ENCODE data around the gene PRPF38B. TPM values are rescaled to one million over a fixed set of nuclear protein-coding genes. Genes with fewer than 3 reads are reported as not detected.
A peak's percentile ranks its signal among the peaks of the same experiment; 100 is the strongest.

PRPF38B gene
- total RNA-seq, 2 donors from 2014 or later, result 28.3 to 29.3 TPM

DNA sequence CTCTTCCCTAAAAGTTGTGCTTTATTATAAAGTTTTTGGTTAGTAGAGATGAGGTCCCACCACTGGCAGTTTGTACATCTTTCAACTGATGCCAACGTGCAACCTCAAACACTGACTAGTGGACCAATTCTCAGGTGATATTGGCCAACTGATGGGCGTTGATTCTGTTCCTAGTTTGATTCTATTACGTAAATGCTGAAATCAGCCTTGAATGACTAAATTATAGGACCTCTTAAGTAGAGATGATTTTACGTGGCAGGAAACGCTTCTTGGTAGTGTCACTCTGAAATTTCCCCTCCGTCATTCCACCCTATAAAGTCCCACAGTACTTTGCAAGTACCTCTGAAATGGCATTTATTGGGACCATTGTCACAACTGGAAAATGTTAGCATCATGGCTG is 11.8 kb downstream of the PRPF38B start:
- intact Hi-C loops (cut with DNase I), result no loop called here
- Histone ChIP-seq H3K27ac (no peak overlapping the region), H3K4me1 (no peaks in the 10 kb centered on the region), H3K4me3 (no peak overlapping the region), H3K27me3 (no peaks in the 10 kb centered on the region), H3K36me3 (replicated peaks in 1 of 2; ENCODE audit: insufficient read depth in 1 of 2, low read depth in 2 of 2) (peaks cover 4 to 16% of the 10 kb centered on the region in 2 donors), H3K9me3 (no peaks in the 10 kb centered on the region)
- ATAC-seq (no peak), DNase-seq (no peak)
- WGBS, 2 donors, result 61 to 79% methylated on average over 6 of the region's 6 CpGs
- TF ChIP-seq POLR2A (IDR thresholded peaks at IDR 0.05), result no peak

GRCh38 chr1:108704496-108704895 is 12.4 kb downstream of the PRPF38B start:
- H3K27ac ChIP-seq, result no peak overlapping the region
- peaks cover 4 to 11% of the 10 kb centered on the region in 2 donors for H3K36me3 ChIP-seq (replicated peaks in 1 of 2; ENCODE audit: insufficient read depth in 1 of 2, low read depth in 2 of 2)
- H3K4me3 ChIP-seq, result no peak overlapping the region
- intact Hi-C loops (cut with DNase I), result no loop called here
- DNase-seq, result no peak
- TF ChIP-seq, protein P1, sequence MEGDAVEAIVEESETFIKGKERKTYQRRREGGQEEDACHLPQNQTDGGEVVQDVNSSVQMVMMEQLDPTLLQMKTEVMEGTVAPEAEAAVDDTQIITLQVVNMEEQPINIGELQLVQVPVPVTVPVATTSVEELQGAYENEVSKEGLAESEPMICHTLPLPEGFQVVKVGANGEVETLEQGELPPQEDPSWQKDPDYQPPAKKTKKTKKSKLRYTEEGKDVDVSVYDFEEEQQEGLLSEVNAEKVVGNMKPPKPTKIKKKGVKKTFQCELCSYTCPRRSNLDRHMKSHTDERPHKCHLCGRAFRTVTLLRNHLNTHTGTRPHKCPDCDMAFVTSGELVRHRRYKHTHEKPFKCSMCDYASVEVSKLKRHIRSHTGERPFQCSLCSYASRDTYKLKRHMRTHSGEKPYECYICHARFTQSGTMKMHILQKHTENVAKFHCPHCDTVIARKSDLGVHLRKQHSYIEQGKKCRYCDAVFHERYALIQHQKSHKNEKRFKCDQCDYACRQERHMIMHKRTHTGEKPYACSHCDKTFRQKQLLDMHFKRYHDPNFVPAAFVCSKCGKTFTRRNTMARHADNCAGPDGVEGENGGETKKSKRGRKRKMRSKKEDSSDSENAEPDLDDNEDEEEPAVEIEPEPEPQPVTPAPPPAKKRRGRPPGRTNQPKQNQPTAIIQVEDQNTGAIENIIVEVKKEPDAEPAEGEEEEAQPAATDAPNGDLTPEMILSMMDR (IDR thresholded peaks at IDR 0.05), result no peak
- no peak for TF ChIP-seq POLR2A (IDR thresholded peaks at IDR 0.05)
- H3K4me1 ChIP-seq, result no peaks in the 10 kb centered on the region
- no peaks in the 10 kb centered on the region for H3K9me3 ChIP-seq
- H3K27me3 ChIP-seq, result no peaks in the 10 kb centered on the region
- WGBS, 2 donors, result 50 to 67% methylated on average over 2 of the region's 2 CpGs
- ATAC-seq, result no peak

DNA sequence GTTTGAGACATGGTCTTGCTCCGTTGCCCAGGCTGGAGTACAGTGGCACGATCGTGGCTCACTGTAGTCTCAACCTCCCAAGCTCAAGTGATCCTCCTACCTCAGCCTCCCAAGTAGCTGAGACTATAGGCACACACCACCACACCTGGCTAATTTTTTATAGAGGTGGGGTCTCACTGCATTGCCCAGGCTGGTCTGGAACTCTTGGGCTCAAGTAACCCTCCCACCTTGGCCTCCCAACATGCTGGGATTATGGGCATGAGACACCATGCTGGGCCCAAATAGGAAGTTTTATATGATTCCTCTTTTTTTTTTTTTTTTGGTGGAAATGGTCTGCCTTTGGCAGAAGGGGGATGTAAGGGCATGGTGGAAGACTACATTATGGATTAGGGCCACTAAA is 14.5 kb downstream of the PRPF38B start:
- Histone ChIP-seq H3K4me3 (no peak overlapping the region), H3K36me3 (replicated peaks in 1 of 2; ENCODE audit: insufficient read depth in 1 of 2, low read depth in 2 of 2) (no peaks in the 10 kb centered on the region), H3K4me1 (no peaks in the 10 kb centered on the region), H3K27ac (no peak overlapping the region), H3K9me3 (no peaks in the 10 kb centered on the region), H3K27me3 (no peaks in the 10 kb centered on the region)
- DNase-seq, result no peak
- intact Hi-C loops (cut with DNase I), result no loop called here
- 86 to 87% methylated on average over 3 of the region's 3 CpGs for WGBS, 2 donors
- ATAC-seq, result no peak
- TF ChIP-seq POLR2A (IDR thresholded peaks at IDR 0.05), result no peak
- TF ChIP-seq, protein P1 (IDR thresholded peaks at IDR 0.05), result no peak

DNA sequence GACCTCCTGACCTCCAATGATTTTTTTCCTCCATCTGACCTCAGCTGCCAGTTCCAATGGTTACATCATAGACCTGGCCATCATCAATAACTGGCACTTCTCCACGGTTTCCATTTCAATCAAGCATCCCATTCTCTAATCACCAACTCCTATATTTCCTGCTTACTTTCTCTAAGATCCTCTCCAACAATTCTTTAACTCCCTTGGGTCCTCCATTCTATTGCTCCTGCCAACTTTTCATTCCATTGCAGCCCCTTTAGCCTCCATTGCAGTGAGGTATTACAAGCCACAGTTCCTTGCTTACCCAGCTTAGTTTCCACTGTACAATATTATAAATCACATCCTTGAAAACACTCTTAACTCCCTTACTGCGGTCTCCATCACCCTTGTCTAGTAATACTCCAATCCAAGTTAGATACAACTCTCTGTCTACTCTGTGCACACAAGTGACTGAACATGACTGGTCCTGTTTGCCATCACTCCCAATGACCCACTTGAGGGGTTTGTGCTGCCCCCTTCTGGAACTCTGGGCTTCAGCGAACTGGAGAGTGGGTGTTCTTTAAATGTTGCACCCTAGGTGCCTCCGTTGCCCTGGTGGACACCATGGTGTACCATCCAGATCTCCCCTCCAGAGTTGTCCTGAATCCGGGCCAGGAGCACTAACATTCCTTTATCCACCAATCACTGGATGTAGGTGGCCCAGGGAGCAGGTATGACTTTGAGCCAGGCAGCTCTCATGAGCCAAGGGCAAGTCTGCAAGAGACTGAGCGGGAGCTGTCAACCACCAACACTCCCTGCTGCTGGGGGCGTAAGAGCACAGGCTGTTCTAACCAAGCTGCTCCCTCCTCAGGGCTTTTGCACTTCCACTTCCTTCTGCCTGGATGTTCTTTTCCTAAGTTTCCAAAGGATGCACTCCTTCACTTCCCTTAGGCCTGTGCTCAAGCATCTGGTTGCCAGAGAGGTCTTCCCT is 16.9 kb downstream of the PRPF38B start:
- no peaks in the 10 kb centered on the region for H3K36me3 ChIP-seq (replicated peaks in 1 of 2; ENCODE audit: insufficient read depth in 1 of 2, low read depth in 2 of 2)
- no peak overlapping the region for H3K4me3 ChIP-seq
- 58 to 69% methylated on average over 7 of the region's 7 CpGs for WGBS, 2 donors
- H3K27me3 ChIP-seq, result no peaks in the 10 kb centered on the region
- no peaks in the 10 kb centered on the region for H3K9me3 ChIP-seq
- no peak overlapping the region for H3K27ac ChIP-seq
- no peak for ATAC-seq
- intact Hi-C loops (cut with DNase I), result no loop called here
- DNase-seq, result peak in 1 of 4 donors; percentile 19
- H3K4me1 ChIP-seq, result no peaks in the 10 kb centered on the region
- no peak for TF ChIP-seq POLR2A (IDR thresholded peaks at IDR 0.05)
- TF ChIP-seq, protein P1 (IDR thresholded peaks at IDR 0.05), result peak in 2 of 7 experiments; percentile 13 to 18

GRCh38 chr1:108712606-108713150 is 20.6 kb downstream of the PRPF38B start, which contains the start of gene FNDC7:
TSS of gene FNDC7 (plus strand) at chr1:108712908. CDS start at chr1:108712934, 26 bp downstream.
- TF ChIP-seq POLR2A (IDR thresholded peaks at IDR 0.05), result no peak
- TF ChIP-seq, protein P1 (IDR thresholded peaks at IDR 0.05), result no peak
- Histone ChIP-seq H3K27ac (no peak within 1 kb of the TSS), H3K4me3 (no peak within 1 kb of the TSS), H3K9me3 (no peaks in the 10 kb centered on the region), H3K27me3 (no peaks in the 10 kb centered on the region), H3K4me1 (peaks cover 9% of the 10 kb centered on the region), H3K36me3 (replicated peaks in 1 of 2; ENCODE audit: insufficient read depth in 1 of 2, low read depth in 2 of 2) (no peaks in the 10 kb centered on the region)
- intact Hi-C loops (cut with DNase I), result no loop called here
- no peak for DNase-seq
- no peak for ATAC-seq
- 36 to 41% methylated on average over 9 of the region's 9 CpGs for WGBS, 2 donors

Measured in body of pancreas (tissue), 4 donors.